Astrocyte (in vitro differentiated cells and primary cell): ENCODE results near the gene SCYL1. TPM values are rescaled to one million over a fixed set of nuclear protein-coding genes. Genes with fewer than 3 reads are reported as not detected.

Experiments used
- DNase-seq: peaks from one replicate; pipeline ENCODE4 v3.0.0-alpha.2; 2010; ENCODE audit warnings: low read depth
- FAIRE-seq: peaks from 2 replicates; lab custom pipeline; 2011; peaks lifted over from hg19 to GRCh38; lab: Jason Lieb, UNC
- H2AFZ ChIP-seq: 2 replicates; pipeline ENCODE4 v1.6.0; 2012; ENCODE audit warnings: low read depth, low read length, inconsistent platforms
- H3K27ac ChIP-seq: 2 replicates; pipeline ENCODE4 v1.5.1; 2011; ENCODE audit warnings: low read depth, low read length, inconsistent platforms
- H3K27me3 ChIP-seq: 2 replicates; pipeline ENCODE4 v1.6.0; 2011; ENCODE audit warnings: low read length, inconsistent platforms; ENCODE audit not compliant: insufficient read depth
- H3K36me3 ChIP-seq: 2 replicates; pipeline ENCODE4 v1.5.1; 2011; ENCODE audit warnings: low read length, inconsistent platforms; ENCODE audit not compliant: insufficient read depth
- H3K4me1 ChIP-seq: 2 replicates; pipeline ENCODE4 v1.5.1; 2011; ENCODE audit warnings: low read length, inconsistent platforms; ENCODE audit not compliant: insufficient read depth
- H3K4me2 ChIP-seq: 2 replicates; pipeline ENCODE4 v1.6.0; 2012; ENCODE audit warnings: low read length, inconsistent platforms
- H3K4me3 ChIP-seq: 2 replicates; pipeline ENCODE4 v1.5.1; 2011; ENCODE audit warnings: low read depth, mild to moderate bottlenecking, low read length, inconsistent platforms; ENCODE audit not compliant: insufficient read depth
- H3K79me2 ChIP-seq: 2 replicates; pipeline ENCODE4 v1.6.0; 2012; ENCODE audit warnings: mild to moderate bottlenecking, low read length, inconsistent platforms; ENCODE audit not compliant: insufficient read depth
- H3K9ac ChIP-seq: 2 replicates; pipeline ENCODE4 v1.6.0; 2012; ENCODE audit warnings: mild to moderate bottlenecking, low read length, inconsistent platforms
- H3K9me3 ChIP-seq: 2 replicates; pipeline ENCODE4 v1.5.1; 2012; ENCODE audit warnings: low read depth, mild to moderate bottlenecking, low read length, inconsistent platforms; ENCODE audit not compliant: insufficient read depth
- H4K20me1 ChIP-seq: 2 replicates; pipeline ENCODE4 v1.6.0; 2012; ENCODE audit warnings: low read length, inconsistent platforms; ENCODE audit not compliant: insufficient read depth
- H3K27ac Mint-ChIP-seq: one replicate; pipeline ENCODE4 v1.8.0; 2021; ENCODE audit warnings: mild to moderate bottlenecking, mixed read lengths; ENCODE audit not compliant: unreplicated experiment
- H3K27me3 Mint-ChIP-seq: one replicate; pipeline ENCODE4 v1.8.0; 2021; ENCODE audit warnings: low read depth, mixed read lengths; ENCODE audit not compliant: unreplicated experiment
- H3K36me3 Mint-ChIP-seq: one replicate; pipeline ENCODE4 v1.8.0; 2021; ENCODE audit warnings: low read depth, mixed read lengths; ENCODE audit not compliant: unreplicated experiment
- H3K4me1 Mint-ChIP-seq: one replicate; pipeline ENCODE4 v1.8.0; 2021; ENCODE audit warnings: low read depth, mixed read lengths; ENCODE audit not compliant: unreplicated experiment
- H3K4me3 Mint-ChIP-seq: one replicate; pipeline ENCODE4 v1.8.0; 2021; ENCODE audit warnings: mild to moderate bottlenecking, moderate library complexity, mixed read lengths; ENCODE audit not compliant: unreplicated experiment
- H3K9me3 Mint-ChIP-seq: one replicate; pipeline ENCODE4 v1.8.0; 2021; ENCODE audit warnings: mild to moderate bottlenecking, mixed read lengths; ENCODE audit not compliant: unreplicated experiment
- EZH2 ChIP-seq: IDR thresholded peaks from 2 replicates; pipeline ENCODE4 v1.6.1; 2012; ENCODE audit warnings: mild to moderate bottlenecking, low read length, inconsistent platforms; ENCODE audit not compliant: insufficient read depth
- total RNA-seq: library from RNA; stranded (reverse); gene quantifications from 2 replicates; pipeline ENCODE4 v1.2.1, GENCODE V29; 2021
- TF ChIP-seq, protein P1 (sequence below): IDR thresholded peaks from 2 replicates; pipeline ENCODE4 v1.5.1; 2011; ENCODE audit warnings: low read depth, mild to moderate bottlenecking, inconsistent platforms, low read length, moderate library complexity; ENCODE audit not compliant: insufficient read depth

SCYL1 gene
- total RNA-seq, 1 donor from 2014 or later, result 106 TPM

DNA sequence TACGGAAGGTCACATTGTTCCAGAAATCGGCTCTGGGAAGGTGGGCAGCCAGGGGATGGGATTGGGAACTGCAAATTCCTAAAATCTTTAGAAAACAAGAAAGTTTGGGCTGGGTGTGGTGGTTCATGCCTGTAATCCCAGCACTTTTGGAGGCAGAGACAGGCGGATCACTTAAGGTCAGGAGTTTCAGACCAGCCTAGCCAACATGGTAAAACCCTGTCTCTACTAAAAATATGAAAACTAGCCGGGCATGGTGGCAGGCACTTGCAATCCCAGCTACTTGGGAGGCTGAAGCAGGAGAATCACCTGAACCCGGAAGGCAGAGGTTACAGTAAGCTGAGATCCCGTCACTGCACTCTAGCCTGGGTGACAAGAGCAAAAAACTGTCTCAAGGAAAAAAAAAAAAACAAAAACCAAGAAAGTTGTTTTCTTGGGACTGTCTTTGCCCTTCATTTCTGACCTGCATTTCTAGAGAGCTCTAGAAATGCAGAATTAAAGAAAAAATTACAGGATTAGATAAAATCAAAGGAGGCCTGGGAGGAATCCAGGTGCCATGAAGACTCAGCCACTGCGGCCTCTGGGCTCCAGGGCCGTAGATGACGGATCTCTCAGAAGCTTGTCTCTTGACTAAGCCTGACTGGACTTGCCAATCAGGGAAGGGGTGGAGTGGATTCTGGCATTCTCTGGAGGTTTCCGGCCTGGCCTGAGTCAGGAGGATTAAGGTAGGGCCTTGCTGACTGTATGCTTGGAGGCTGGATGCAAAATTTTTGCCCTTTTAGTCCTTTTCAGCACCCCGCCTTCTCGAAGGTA, 31.3 kb upstream of the SCYL1 start:
- peak overlapping the region; percentile 100 for H3K27ac Mint-ChIP-seq
- no peak for FAIRE-seq

DNA sequence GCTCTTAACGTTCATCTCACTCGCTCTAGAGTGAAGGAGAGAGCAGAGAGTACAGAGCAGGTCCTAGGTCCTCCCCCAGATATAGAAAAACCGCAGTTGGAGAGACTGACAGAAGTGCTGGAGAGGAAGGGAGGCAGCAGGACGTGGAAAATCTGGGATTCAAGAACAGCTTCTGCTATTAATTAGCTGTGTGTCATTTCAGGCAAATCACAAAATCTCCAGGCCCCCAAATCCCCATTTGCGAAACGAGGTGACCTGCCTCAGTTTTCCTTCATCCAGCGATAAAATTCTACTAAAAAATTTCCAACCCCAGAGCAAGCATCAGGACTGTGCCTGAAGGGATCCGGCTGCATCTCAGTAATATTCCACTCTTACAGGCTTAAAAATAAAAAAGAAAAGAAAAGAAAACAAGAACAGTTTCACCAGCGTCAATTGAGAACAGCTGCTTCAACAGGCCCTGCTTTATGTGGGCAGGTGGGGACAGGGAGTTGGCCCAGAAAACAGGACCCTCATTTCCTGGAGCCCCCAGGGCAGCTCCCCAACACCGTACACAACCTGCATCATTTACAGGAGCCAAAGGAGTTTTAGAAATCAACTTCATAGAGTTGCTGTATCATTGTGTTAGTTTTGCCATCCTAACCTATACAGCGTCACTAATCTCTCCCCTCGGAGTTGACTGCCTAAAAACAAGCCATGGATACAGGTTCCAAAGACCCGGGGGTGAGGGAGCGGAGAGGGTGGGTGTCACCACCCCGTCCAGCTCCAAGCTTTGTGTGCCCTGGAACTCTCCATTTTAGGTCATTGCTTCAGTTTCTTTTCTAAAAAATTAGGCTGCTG, 28.4 kb upstream of the SCYL1 start:
- H3K27ac Mint-ChIP-seq, result no peak overlapping the region
- Histone ChIP-seq H4K20me1 (peaks cover 25% of the 10 kb centered on the region), H3K4me2 (peak overlapping the region; percentile 84), H3K27ac (peak overlapping the region; percentile 98), H3K36me3 (peaks cover 12% of the 10 kb centered on the region), H2AFZ (no peak overlapping the region), H3K9ac (peak overlapping the region; percentile 91), H3K79me2 (peaks cover 68% of the 10 kb centered on the region), H3K4me1 (peaks cover 60% of the 10 kb centered on the region), H3K27me3 (no peaks in the 10 kb centered on the region), H3K9me3 (no peaks in the 10 kb centered on the region), H3K4me3 (peak overlapping the region; percentile 45)
- H3K4me1 Mint-ChIP-seq, result peaks cover 48% of the 10 kb centered on the region
- no peaks in the 10 kb centered on the region for H3K36me3 Mint-ChIP-seq
- DNase-seq (no peak), FAIRE-seq (no peak)
- H3K9me3 Mint-ChIP-seq, result peaks cover 2% of the 10 kb centered on the region
- peak overlapping the region; percentile 72 for H3K4me3 Mint-ChIP-seq
- no peaks in the 10 kb centered on the region for H3K27me3 Mint-ChIP-seq
- no peak for TF ChIP-seq EZH2

More for the DNA sequence above, 31.3 kb upstream of the SCYL1 start:
- Mint-ChIP-seq H3K27me3 (no peaks in the 10 kb centered on the region), H3K36me3 (no peaks in the 10 kb centered on the region), H3K4me3 (peak overlapping the region; percentile 74), H3K9me3 (peaks cover 2% of the 10 kb centered on the region), H3K4me1 (peaks cover 74% of the 10 kb centered on the region)
- H2AFZ ChIP-seq, result no peak overlapping the region
- H3K27me3 ChIP-seq, result no peaks in the 10 kb centered on the region
- peak overlapping the region; percentile 67 for H3K4me2 ChIP-seq
- no peaks in the 10 kb centered on the region for H3K36me3 ChIP-seq
- H4K20me1 ChIP-seq, result no peaks in the 10 kb centered on the region
- TF ChIP-seq EZH2, result no peak
- TF ChIP-seq, protein P1, sequence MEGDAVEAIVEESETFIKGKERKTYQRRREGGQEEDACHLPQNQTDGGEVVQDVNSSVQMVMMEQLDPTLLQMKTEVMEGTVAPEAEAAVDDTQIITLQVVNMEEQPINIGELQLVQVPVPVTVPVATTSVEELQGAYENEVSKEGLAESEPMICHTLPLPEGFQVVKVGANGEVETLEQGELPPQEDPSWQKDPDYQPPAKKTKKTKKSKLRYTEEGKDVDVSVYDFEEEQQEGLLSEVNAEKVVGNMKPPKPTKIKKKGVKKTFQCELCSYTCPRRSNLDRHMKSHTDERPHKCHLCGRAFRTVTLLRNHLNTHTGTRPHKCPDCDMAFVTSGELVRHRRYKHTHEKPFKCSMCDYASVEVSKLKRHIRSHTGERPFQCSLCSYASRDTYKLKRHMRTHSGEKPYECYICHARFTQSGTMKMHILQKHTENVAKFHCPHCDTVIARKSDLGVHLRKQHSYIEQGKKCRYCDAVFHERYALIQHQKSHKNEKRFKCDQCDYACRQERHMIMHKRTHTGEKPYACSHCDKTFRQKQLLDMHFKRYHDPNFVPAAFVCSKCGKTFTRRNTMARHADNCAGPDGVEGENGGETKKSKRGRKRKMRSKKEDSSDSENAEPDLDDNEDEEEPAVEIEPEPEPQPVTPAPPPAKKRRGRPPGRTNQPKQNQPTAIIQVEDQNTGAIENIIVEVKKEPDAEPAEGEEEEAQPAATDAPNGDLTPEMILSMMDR, result no peak
- peak overlapping the region; percentile 95 for H3K9ac ChIP-seq
- H3K4me1 ChIP-seq, result peaks cover 87% of the 10 kb centered on the region
- peak overlapping the region; percentile 100 for H3K27ac ChIP-seq
- DNase-seq, result peak; percentile 99
- no peaks in the 10 kb centered on the region for H3K9me3 ChIP-seq
- no peak overlapping the region for H3K4me3 ChIP-seq
- peaks cover 58% of the 10 kb centered on the region for H3K79me2 ChIP-seq
